ENCODE results near the gene TSPAN18. TPM values are rescaled to one million over a fixed set of nuclear protein-coding genes. Genes with fewer than 3 reads are reported as not detected.

Gene TSPAN18
- total RNA-seq, 4 donors from 2014 or later: 6.7 to 13.1 (median 7.9) TPM

DNA sequence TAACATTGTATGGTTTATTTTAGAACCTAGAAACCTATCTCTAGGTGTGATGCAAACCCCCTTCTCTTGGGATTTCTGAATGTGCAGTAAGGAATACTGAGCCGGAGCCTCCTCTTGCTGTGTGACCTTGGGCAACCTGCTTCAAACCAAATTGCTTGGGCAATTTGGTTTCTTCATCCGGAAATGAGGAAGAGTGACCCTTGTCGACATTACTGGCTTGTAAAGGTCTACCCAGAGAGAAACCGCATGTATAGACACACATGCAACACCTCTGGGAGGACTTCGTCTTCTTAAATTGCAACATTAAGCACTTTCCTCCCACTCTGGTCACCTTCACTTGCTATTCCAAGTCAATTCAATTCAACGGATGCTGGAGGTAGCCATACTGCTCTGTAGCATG, 243.5 kb downstream of the TSPAN18 start:
- H3K4me1 ChIP-seq: no peaks in the 10 kb centered on the region
- DNase-seq (ENCODE audit: low spot score in 2 of 2): no peak

DNA sequence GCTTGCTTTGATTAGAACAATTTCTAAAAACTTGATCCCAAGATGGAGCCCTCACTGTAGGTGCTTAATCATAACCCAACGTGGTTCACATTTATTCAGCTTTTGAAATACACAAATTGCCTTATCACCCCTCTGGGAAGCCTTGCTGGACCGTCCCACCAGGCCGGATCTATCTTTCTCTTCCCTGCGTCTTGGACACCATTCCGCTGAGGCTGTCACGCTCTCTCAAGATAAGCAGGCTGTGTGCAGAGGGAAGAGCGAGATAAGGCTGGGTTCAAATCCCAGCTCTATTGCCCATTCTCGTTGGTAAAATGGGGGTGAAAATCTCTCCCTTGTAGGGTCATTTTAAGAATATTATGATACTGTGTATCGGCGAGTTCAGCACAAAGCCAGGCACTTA, 244.4 kb downstream of the TSPAN18 start:
- 94 to 95% methylated on average over 10 of the region's 10 CpGs for WGBS, 2 donors
- Histone ChIP-seq H3K4me1 (no peaks in the 10 kb centered on the region), H3K4me3 (no peak overlapping the region), H3K9me3 (no peaks in the 10 kb centered on the region), H3K27ac (no peak overlapping the region), H3K27me3 (no peaks in the 10 kb centered on the region), H3K36me3 (no peaks in the 10 kb centered on the region)
- TF ChIP-seq EP300 (IDR thresholded peaks at IDR 0.05) (no peak), POLR2A (IDR thresholded peaks at IDR 0.05) (no peak)
- TF ChIP-seq, protein P1, sequence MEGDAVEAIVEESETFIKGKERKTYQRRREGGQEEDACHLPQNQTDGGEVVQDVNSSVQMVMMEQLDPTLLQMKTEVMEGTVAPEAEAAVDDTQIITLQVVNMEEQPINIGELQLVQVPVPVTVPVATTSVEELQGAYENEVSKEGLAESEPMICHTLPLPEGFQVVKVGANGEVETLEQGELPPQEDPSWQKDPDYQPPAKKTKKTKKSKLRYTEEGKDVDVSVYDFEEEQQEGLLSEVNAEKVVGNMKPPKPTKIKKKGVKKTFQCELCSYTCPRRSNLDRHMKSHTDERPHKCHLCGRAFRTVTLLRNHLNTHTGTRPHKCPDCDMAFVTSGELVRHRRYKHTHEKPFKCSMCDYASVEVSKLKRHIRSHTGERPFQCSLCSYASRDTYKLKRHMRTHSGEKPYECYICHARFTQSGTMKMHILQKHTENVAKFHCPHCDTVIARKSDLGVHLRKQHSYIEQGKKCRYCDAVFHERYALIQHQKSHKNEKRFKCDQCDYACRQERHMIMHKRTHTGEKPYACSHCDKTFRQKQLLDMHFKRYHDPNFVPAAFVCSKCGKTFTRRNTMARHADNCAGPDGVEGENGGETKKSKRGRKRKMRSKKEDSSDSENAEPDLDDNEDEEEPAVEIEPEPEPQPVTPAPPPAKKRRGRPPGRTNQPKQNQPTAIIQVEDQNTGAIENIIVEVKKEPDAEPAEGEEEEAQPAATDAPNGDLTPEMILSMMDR (IDR thresholded peaks at IDR 0.05): no peak
- DNase-seq (ENCODE audit: low spot score in 2 of 2): no peak

More for the DNA sequence above, 243.5 kb downstream of the TSPAN18 start:
- no peak overlapping the region for H3K4me3 ChIP-seq
- no peak overlapping the region for H3K27ac ChIP-seq
- H3K36me3 ChIP-seq: no peaks in the 10 kb centered on the region
- H3K9me3 ChIP-seq: no peaks in the 10 kb centered on the region
- 74 to 78% methylated on average over 6 of the region's 6 CpGs for WGBS, 2 donors
- H3K27me3 ChIP-seq: no peaks in the 10 kb centered on the region
- no peak for TF ChIP-seq POLR2A (IDR thresholded peaks at IDR 0.05)
- no peak for TF ChIP-seq EP300 (IDR thresholded peaks at IDR 0.05)
- TF ChIP-seq, protein P1 (IDR thresholded peaks at IDR 0.05): no peak

DNA sequence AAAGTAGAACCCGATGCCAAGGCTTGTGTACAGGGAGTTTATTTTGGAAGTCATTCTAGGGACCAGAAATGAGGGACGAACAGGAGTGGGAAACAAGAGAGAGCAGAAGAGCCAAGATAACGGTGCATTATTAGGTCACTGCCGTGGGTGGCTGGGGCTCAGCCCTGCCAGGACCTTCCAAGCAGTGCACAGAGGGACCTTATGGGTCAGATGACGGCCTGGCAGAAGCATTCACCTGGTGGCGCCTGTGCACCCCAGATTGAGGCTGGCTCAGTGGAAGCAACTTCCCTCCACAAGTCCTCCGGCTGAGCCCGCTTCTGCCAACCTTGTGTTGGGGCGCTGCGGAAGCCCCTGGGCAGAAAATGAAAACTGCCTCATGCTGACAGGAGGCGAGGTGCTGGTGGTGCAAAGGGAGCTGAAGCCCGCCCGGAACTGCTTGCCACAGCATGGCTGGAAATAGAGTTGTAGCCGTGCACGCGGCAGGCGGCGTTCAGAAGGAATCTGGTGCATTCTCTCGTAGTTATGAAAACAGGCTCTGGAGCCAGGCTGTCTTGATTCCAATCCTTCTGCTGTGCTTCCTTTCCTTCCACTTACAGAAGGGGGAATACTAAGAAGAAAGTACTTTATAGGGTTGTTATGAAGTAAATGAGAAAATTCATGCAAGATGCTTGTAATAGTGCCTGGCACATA, 246.1 kb downstream of the TSPAN18 start:
- TF ChIP-seq EP300 (IDR thresholded peaks at IDR 0.05): no peak
- no peak for TF ChIP-seq POLR2A (IDR thresholded peaks at IDR 0.05)
- TF ChIP-seq, protein P1 (IDR thresholded peaks at IDR 0.05): no peak
- H3K36me3 ChIP-seq: no peaks in the 10 kb centered on the region
- H3K27me3 ChIP-seq: no peaks in the 10 kb centered on the region
- H3K27ac ChIP-seq: no peak overlapping the region
- 78 to 83% methylated on average over 19 of the region's 19 CpGs for WGBS, 2 donors
- peaks cover 0 to 16% (median 5%) of the 10 kb centered on the region in 4 donors for H3K4me1 ChIP-seq
- no peak overlapping the region for H3K4me3 ChIP-seq
- no peak for DNase-seq (ENCODE audit: low spot score in 2 of 2)
- H3K9me3 ChIP-seq: no peaks in the 10 kb centered on the region

GRCh38 chr11:44973632-44974401, 247.1 kb downstream of the TSPAN18 start:
- H3K4me3 ChIP-seq: no peak overlapping the region
- 79 to 82% methylated on average over 13 of the region's 13 CpGs for WGBS, 2 donors
- no peak overlapping the region for H3K27ac ChIP-seq
- no peak for DNase-seq (ENCODE audit: low spot score in 2 of 2)
- H3K4me1 ChIP-seq: peaks cover 0 to 25% (median 6%) of the 10 kb centered on the region in 4 donors
- no peaks in the 10 kb centered on the region for H3K27me3 ChIP-seq
- H3K9me3 ChIP-seq: no peaks in the 10 kb centered on the region
- TF ChIP-seq POLR2A (IDR thresholded peaks at IDR 0.05) (no peak), EP300 (IDR thresholded peaks at IDR 0.05) (no peak)
- TF ChIP-seq, protein P1 (IDR thresholded peaks at IDR 0.05): no peak
- H3K36me3 ChIP-seq: no peaks in the 10 kb centered on the region

- no peak for DNase-seq (ENCODE audit: low spot score in 2 of 2)
- H3K27me3 ChIP-seq: no peaks in the 10 kb centered on the region
- no peaks in the 10 kb centered on the region for H3K36me3 ChIP-seq
- no peak overlapping the region for H3K4me3 ChIP-seq
- 86 to 89% methylated on average over 12 of the region's 12 CpGs for WGBS, 2 donors
- H3K27ac ChIP-seq: no peak overlapping the region
- TF ChIP-seq POLR2A (IDR thresholded peaks at IDR 0.05) (no peak), EP300 (IDR thresholded peaks at IDR 0.05) (no peak)
- TF ChIP-seq, protein P1 (IDR thresholded peaks at IDR 0.05): no peak
- no peaks in the 10 kb centered on the region for H3K9me3 ChIP-seq
- H3K4me1 ChIP-seq: peaks cover 0 to 31% (median 9%) of the 10 kb centered on the region in 4 donors
Observed at GRCh38 chr11:44974402-44975000, 247.7 kb downstream of the TSPAN18 start.

All from tibial nerve (tissue), 4 donors.